Trophoblast cell (in vitro differentiated cells and primary cell): ENCODE results near the gene SLC45A3.

Experiments used
- DNase-seq, 2 donors: peaks; one replicate each; pipeline ENCODE4 v3.0.0-alpha.2; 2016
- H2AFZ ChIP-seq: 2 replicates; pipeline ENCODE4 v1.6.1; 2013; ENCODE audit warnings: low read length, moderate library complexity, mild to moderate bottlenecking; ENCODE audit not compliant: insufficient read depth, poor library complexity
- H2AK5ac ChIP-seq: 2 replicates; pipeline ENCODE4 v1.6.1; 2013; ENCODE audit warnings: mild to moderate bottlenecking, low read length
- H2BK120ac ChIP-seq: 2 replicates; pipeline ENCODE4 v1.6.1; 2013; ENCODE audit warnings: low read length, mild to moderate bottlenecking, moderate library complexity; ENCODE audit not compliant: insufficient read depth, poor library complexity
- H2BK12ac ChIP-seq: 2 replicates; pipeline ENCODE4 v1.6.1; 2013; ENCODE audit warnings: mild to moderate bottlenecking, low read length, moderate library complexity
- H2BK5ac ChIP-seq: 2 replicates; pipeline ENCODE4 v1.6.1; 2013; ENCODE audit warnings: low read length, low read depth, moderate library complexity, mild to moderate bottlenecking; ENCODE audit not compliant: poor library complexity
- H3K14ac ChIP-seq: 2 replicates; pipeline ENCODE4 v1.6.1; 2013; ENCODE audit warnings: mild to moderate bottlenecking, low read length
- H3K18ac ChIP-seq: 2 replicates; pipeline ENCODE4 v1.6.1; 2013; ENCODE audit warnings: mild to moderate bottlenecking, low read length
- H3K23ac ChIP-seq: 2 replicates; pipeline ENCODE4 v1.6.1; 2013; ENCODE audit warnings: low read length
- H3K27ac ChIP-seq: 2 replicates; pipeline ENCODE4 v1.5.1; 2013; ENCODE audit warnings: low read depth, mild to moderate bottlenecking, inconsistent platforms, low read length, moderate library complexity
- H3K27me3 ChIP-seq: 2 replicates; pipeline ENCODE4 v1.6.1; 2013; ENCODE audit warnings: inconsistent platforms, mild to moderate bottlenecking, low read length, moderate library complexity; ENCODE audit not compliant: insufficient read depth
- H3K36me3 ChIP-seq, 2 experiments: 1 replicate in 1 of 2; 2 replicates in 1 of 2; pipeline ENCODE4 v1.6.1; 2013; ENCODE audit warnings: low read length in 2 of 2, mild to moderate bottlenecking in 2 of 2, moderate library complexity in 1 of 2; ENCODE audit not compliant: insufficient read depth in 2 of 2, control insufficient read depth in 1 of 2
- H3K4ac ChIP-seq: 2 replicates; pipeline ENCODE4 v1.6.1; 2013; ENCODE audit warnings: low read depth, mild to moderate bottlenecking, low read length, moderate library complexity
- H3K4me1 ChIP-seq, 2 experiments: 1 replicate in 1 of 2; 2 replicates in 1 of 2; pipeline ENCODE4 v1.6.1; 2013; ENCODE audit warnings: low read length in 2 of 2, mild to moderate bottlenecking in 2 of 2, moderate library complexity in 1 of 2; ENCODE audit not compliant: insufficient read depth in 2 of 2, control insufficient read depth in 1 of 2
- H3K4me2 ChIP-seq: 2 replicates; pipeline ENCODE4 v1.6.1; 2013; ENCODE audit warnings: inconsistent platforms, mild to moderate bottlenecking, low read length, moderate library complexity
- H3K4me3 ChIP-seq: 2 replicates; pipeline ENCODE4 v1.5.1; 2013; ENCODE audit warnings: mild to moderate bottlenecking, low read depth, low read length, inconsistent platforms
- H3K79me1 ChIP-seq: one replicate; pipeline ENCODE4 v1.6.1; 2013; ENCODE audit warnings: low read length
- H3K79me2 ChIP-seq: 2 replicates; pipeline ENCODE4 v1.6.1; 2013; ENCODE audit warnings: low read length, mild to moderate bottlenecking; ENCODE audit not compliant: control insufficient read depth, insufficient read depth, poor library complexity
- H3K9ac ChIP-seq: 2 replicates; pipeline ENCODE4 v1.6.1; 2013; ENCODE audit warnings: mild to moderate bottlenecking, low read length
- H3K9me3 ChIP-seq: 2 replicates; pipeline ENCODE4 v1.6.1; 2013; ENCODE audit warnings: low read depth, mild to moderate bottlenecking, control low read depth, inconsistent platforms, low read length; ENCODE audit not compliant: insufficient read depth
- H4K12ac ChIP-seq: 2 replicates; pipeline ENCODE4 v1.6.1; 2013; ENCODE audit warnings: low read depth, mild to moderate bottlenecking, low read length, moderate library complexity
- H4K8ac ChIP-seq: 2 replicates; pipeline ENCODE4 v1.6.1; 2013; ENCODE audit warnings: low read depth, mild to moderate bottlenecking, low read length, moderate library complexity
- H4K91ac ChIP-seq: one replicate; pipeline ENCODE4 v1.6.1; 2013; ENCODE audit warnings: low read depth, mild to moderate bottlenecking, low read length, moderate library complexity
- WGBS: extraction: QIAGEN DNeasy Blood & Tissue Kit; methylation state at CpG from one replicate; pipeline ENCODE4 v1.1.7; 2013; ENCODE audit warnings: missing lambda C conversion rate; ENCODE audit not compliant: insufficient read length, insufficient coverage; ENCODE audit errors: extremely low coverage; 5-methylcytosine and 5-hydroxymethylcytosine counted together

Gene SLC45A3

GRCh38 chr1:205719762-205720161 is 39.5 kb upstream of the SLC45A3 start:
- Histone ChIP-seq H3K27me3 (no peaks in the 10 kb centered on the region), H3K79me1 (no peaks in the 10 kb centered on the region), H3K27ac (no peak overlapping the region), H3K79me2 (no peaks in the 10 kb centered on the region), H3K4me1 (no peaks in the 10 kb centered on the region), H4K8ac (no peak overlapping the region), H3K4me2 (no peak overlapping the region), H2BK12ac (no peak overlapping the region), H2BK5ac (no peak overlapping the region), H3K4ac (no peak overlapping the region), H2BK120ac (no peak overlapping the region), H3K23ac (no peak overlapping the region), H4K12ac (no peak overlapping the region), H3K4me3 (no peak overlapping the region), H4K91ac (no peak overlapping the region), H3K9me3 (no peaks in the 10 kb centered on the region), H3K36me3 (peaks cover 13 to 26% of the 10 kb centered on the region in 2 experiments), H2AFZ (no peak overlapping the region), H3K14ac (no peak overlapping the region), H2AK5ac (no peak overlapping the region), H3K9ac (no peak overlapping the region), H3K18ac (no peak overlapping the region)
- no peak for DNase-seq

GRCh38 chr1:205719015-205719414 is 38.7 kb upstream of the SLC45A3 start:
- Histone ChIP-seq H3K27ac (no peak overlapping the region), H2BK5ac (no peak overlapping the region), H2AFZ (no peak overlapping the region), H3K9ac (no peak overlapping the region), H4K91ac (no peak overlapping the region), H3K9me3 (no peaks in the 10 kb centered on the region), H2BK120ac (no peak overlapping the region), H3K23ac (no peak overlapping the region), H3K4me3 (no peak overlapping the region), H4K8ac (no peak overlapping the region), H3K18ac (no peak overlapping the region), H4K12ac (no peak overlapping the region), H3K14ac (no peak overlapping the region), H3K4ac (no peak overlapping the region), H3K79me1 (no peaks in the 10 kb centered on the region), H2AK5ac (no peak overlapping the region), H2BK12ac (no peak overlapping the region), H3K27me3 (no peaks in the 10 kb centered on the region), H3K36me3 (peaks cover 9 to 26% of the 10 kb centered on the region in 2 experiments), H3K4me1 (no peaks in the 10 kb centered on the region), H3K4me2 (no peak overlapping the region), H3K79me2 (no peaks in the 10 kb centered on the region)
- WGBS = no CpG with 5 or more reads among the region's 3 CpGs
- no peak for DNase-seq

GRCh38 chr1:205716371-205717132 is 36.2 kb upstream of the SLC45A3 start:
- Histone ChIP-seq H3K36me3 (peaks cover 6 to 23% of the 10 kb centered on the region in 2 experiments), H3K27ac (no peak overlapping the region)

GRCh38 chr1:205715628-205716027 is 35.3 kb upstream of the SLC45A3 start:
- H3K4me1 ChIP-seq = no peaks in the 10 kb centered on the region
- no peak for DNase-seq
- H4K12ac ChIP-seq = no peak overlapping the region
- no peak overlapping the region for H3K23ac ChIP-seq
- H3K4me2 ChIP-seq = no peak overlapping the region
- no peak overlapping the region for H3K18ac ChIP-seq
- H3K27me3 ChIP-seq = no peaks in the 10 kb centered on the region
- H3K79me1 ChIP-seq = no peaks in the 10 kb centered on the region
- no peak overlapping the region for H2AFZ ChIP-seq
- H3K36me3 ChIP-seq = peaks cover 3 to 19% of the 10 kb centered on the region in 2 experiments
- H4K91ac ChIP-seq = no peak overlapping the region
- no peak overlapping the region for H3K14ac ChIP-seq
- H2BK12ac ChIP-seq = no peak overlapping the region
- H3K9ac ChIP-seq = no peak overlapping the region
- H2BK5ac ChIP-seq = no peak overlapping the region
- H2BK120ac ChIP-seq = no peak overlapping the region
- H2AK5ac ChIP-seq = no peak overlapping the region
- H4K8ac ChIP-seq = no peak overlapping the region
- WGBS = no CpG with 5 or more reads among the region's 5 CpGs
- H3K27ac ChIP-seq = no peak overlapping the region
- no peaks in the 10 kb centered on the region for H3K79me2 ChIP-seq
- no peak overlapping the region for H3K4me3 ChIP-seq
- no peaks in the 10 kb centered on the region for H3K9me3 ChIP-seq
- no peak overlapping the region for H3K4ac ChIP-seq

More at GRCh38 chr1:205716371-205717132, 36.2 kb upstream of the SLC45A3 start:
- no peaks in the 10 kb centered on the region for H3K4me1 ChIP-seq
- H2BK12ac ChIP-seq = no peak overlapping the region
- H4K8ac ChIP-seq = no peak overlapping the region
- no peaks in the 10 kb centered on the region for H3K79me1 ChIP-seq
- no peak overlapping the region for H3K9ac ChIP-seq
- no peak overlapping the region for H3K4ac ChIP-seq
- no peaks in the 10 kb centered on the region for H3K79me2 ChIP-seq
- H3K27me3 ChIP-seq = no peaks in the 10 kb centered on the region
- WGBS = no CpG with 5 or more reads among the region's 7 CpGs
- H3K4me3 ChIP-seq = no peak overlapping the region
- H2AFZ ChIP-seq = no peak overlapping the region
- H2BK5ac ChIP-seq = no peak overlapping the region
- H3K4me2 ChIP-seq = no peak overlapping the region
- no peak for DNase-seq
- no peak overlapping the region for H2BK120ac ChIP-seq
- no peak overlapping the region for H4K91ac ChIP-seq
- no peak overlapping the region for H4K12ac ChIP-seq
- H2AK5ac ChIP-seq = no peak overlapping the region
- no peak overlapping the region for H3K23ac ChIP-seq
- no peaks in the 10 kb centered on the region for H3K9me3 ChIP-seq
- H3K18ac ChIP-seq = no peak overlapping the region
- no peak overlapping the region for H3K14ac ChIP-seq
